Heart right ventricle (tissue), 16 donors: ENCODE results near the gene PPP2R5B. TPM values are rescaled to one million over a fixed set of nuclear protein-coding genes. Genes with fewer than 3 reads are reported as not detected.

Experiments used
- ATAC-seq, 8 donors: fragments of 200-7000 bp; cut with Tn5 transposase; one replicate each; pipeline ENCODE4 v1.9.1; 2020; ENCODE audit warnings: mild to moderate bottlenecking in 8 of 8, moderate library complexity in 8 of 8, moderate number of reproducible peaks in 1 of 8
- DNase-seq, 2 donors: peaks; one replicate each; pipeline ENCODE4 v3.0.0-alpha.2; 2020
- H3K27ac ChIP-seq, 10 donors: fragments of 200-600 bp; sonication (generic) in 2 of 10; one replicate each; pipeline versions ENCODE4 v1.5.0 to v1.8.0; 2020 to 2022; ENCODE audit warnings: mild to moderate bottlenecking in 3 of 10
- H3K27me3 ChIP-seq, 7 donors: fragments of 200-600 bp; one replicate each; pipeline ENCODE4 v1.8.0; 2021 to 2022; ENCODE audit warnings: mild to moderate bottlenecking in 2 of 7
- H3K36me3 ChIP-seq, 9 donors: fragments of 200-600 bp; sonication (generic) in 1 of 9; one replicate each; pipeline versions ENCODE4 v1.5.0 to v1.8.0; 2020 to 2022; ENCODE audit warnings: mild to moderate bottlenecking in 2 of 9
- H3K4me1 ChIP-seq, 9 donors: fragments of 200-600 bp; sonication (generic) in 1 of 9; one replicate each; pipeline versions ENCODE4 v1.5.0 to v1.8.0; 2020 to 2022; ENCODE audit warnings: mild to moderate bottlenecking in 4 of 9
- H3K4me3 ChIP-seq, 10 donors: fragments of 200-600 bp; sonication (generic) in 2 of 10; one replicate each; pipeline versions ENCODE4 v1.5.0 to v1.8.0; 2020 to 2022; ENCODE audit warnings: mild to moderate bottlenecking in 7 of 10, moderate library complexity in 2 of 10
- H3K9me3 ChIP-seq, 11 donors: fragments of 200-600 bp in 10 of 11; sonication (generic) in 2 of 11; one replicate each; pipeline versions ENCODE4 v1.5.0 to v1.8.0; 2013 to 2022; ENCODE audit warnings: mild to moderate bottlenecking in 2 of 11, control low read depth in 1 of 11, moderate library complexity in 1 of 11
- CTCF ChIP-seq, 9 donors: fragments of 200-600 bp; sonication (generic) in 2 of 9; IDR thresholded peaks; one replicate each; pipeline versions ENCODE4 v1.5.0 to v1.8.0; 2021 to 2022; ENCODE audit warnings: antibody characterized with exemption in 9 of 9, mild to moderate bottlenecking in 5 of 9, moderate library complexity in 1 of 9
- whole genome bisulfite sequencing, 2 donors: extraction: QIAGEN DNeasy Blood & Tissue Kit; methylation state at CpG; one replicate each; pipeline ENCODE4 v1.1.7; 2013; ENCODE audit warnings: inconsistent platforms in 1 of 2; 5-methylcytosine and 5-hydroxymethylcytosine counted together
- intact Hi-C, 10 donors: fragments of 100-400 bp; cut with DNase I; formaldehyde crosslinking; loops; one replicate each; pipeline versions ENCODE4 v1.11.1 to v1.14.2; 2022
- polyA plus RNA-seq, 2 donors: library from polyadenylated mRNA; stranded (reverse); fragments of 200-250 nt; gene quantifications; one replicate each; pipeline ENCODE4 v1.2.3, GENCODE V29; 2013
- total RNA-seq, 10 donors: library from RNA; stranded (reverse); fragmentation: NEBNext Ultra II Directional in 3 of 10; extraction: Animal tissue kit (Norgen Biotek cat#: 25700) in 3 of 10; gene quantifications; one replicate each; pipeline versions ENCODE4 v1.2.1 to v1.2.4, GENCODE V29; 2021 to 2023
- donor health status: Arrhythmogenic right ventricular cardiomyopathy.
- donor health status: ischemic (EF 13 %, LVEDD 7.1; RV severe dilation, severe dysfunction).
- donor health status: healthy with polysubstance abuse.
- donor health status: DM: no; HTN: yes; CAD: no.
- donor health status: DM: no; HTN: no; CAD: no.
- donor health status: ischemic (EF 25% LVEDD 6.9; RV normal size, moderate dysfunction).
- donor health status: ischemic (EF 25% LVEDD 5.7; RV mildly dilated, moderate dysfunction).
- donor health status: healthy.
- donor health status: DM: yes; HTN: yes; CAD: no.
- donor health status: Ischemic cardiomyopathy.
- donor health status: ischemic (EF 35%, LVEDD 5.7; RV mildly dilated, moderate dysfunction).
- donor health status: nonischemic (EF 11% LVEDD 7.7; RV severe dilation, severe dysfunction).
- donor health status: DM: yes; HTN: yes; CAD: no.
- donor health status: PGD.
- donor health status: ischemic (EF 29% LVEDD 5.4; RV normal size, mild dysfunction).
- donor health status: nonischemic (EF 23%, LVEDD 6.1; RV moderate dilation, normal function).

Gene PPP2R5B
- total and polyA plus RNA-seq, 12 donors = 13.4 to 30.8 (median 22.3) TPM

DNA sequence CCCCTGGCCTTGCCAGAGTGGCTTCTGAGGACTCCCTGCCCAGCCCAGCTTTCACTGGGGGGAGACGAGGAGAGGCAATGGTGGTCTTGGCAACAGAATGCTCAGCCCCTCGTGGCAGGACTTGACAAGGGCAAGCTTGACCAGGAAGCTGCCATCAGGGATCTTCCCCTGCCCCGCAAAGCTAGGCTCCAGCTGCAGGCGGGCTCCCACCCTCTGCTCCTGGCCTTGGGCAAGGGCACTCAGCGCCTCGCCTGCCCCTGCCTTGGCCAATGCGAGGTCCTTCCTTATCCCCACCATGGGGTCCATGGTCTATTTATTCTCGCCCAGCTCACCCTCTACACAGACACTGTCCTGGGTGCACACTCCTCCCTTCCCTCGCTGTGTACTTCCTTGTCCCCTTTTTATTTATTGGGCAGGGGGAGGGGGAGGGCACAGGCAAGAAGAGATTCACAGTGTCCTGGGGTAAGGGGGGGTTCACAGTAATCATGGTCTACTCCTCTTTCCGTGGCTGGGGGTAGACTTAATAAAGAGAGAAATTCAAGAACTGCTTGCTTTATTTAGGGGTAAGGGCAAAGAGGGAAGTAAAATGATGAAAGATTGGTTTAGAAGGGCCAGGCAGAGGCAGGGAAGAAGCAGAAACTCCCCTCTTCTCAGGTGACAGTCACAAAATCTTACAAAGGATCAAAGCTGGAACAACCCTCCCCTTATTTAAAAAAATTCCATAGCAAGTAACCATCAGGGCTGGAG lies 9.6 kb downstream of the PPP2R5B start:
- no peaks in the 10 kb centered on the region for H3K9me3 ChIP-seq
- H3K36me3 ChIP-seq = peaks cover 0 to 63% (median 38%) of the 10 kb centered on the region in 9 donors
- no peaks in the 10 kb centered on the region for H3K4me1 ChIP-seq
- no peak for TF ChIP-seq CTCF (IDR thresholded peaks at IDR 0.05)
- peak in 1 of 8 donors; percentile 39 for ATAC-seq
- no peak for DNase-seq
- no peak overlapping the region for H3K4me3 ChIP-seq
- intact Hi-C loops = no loop called here
- H3K27me3 ChIP-seq = no peaks in the 10 kb centered on the region
- 89 to 93% methylated on average over 10 of the region's 10 CpGs for WGBS, 2 donors
- H3K27ac ChIP-seq = no peak overlapping the region

GRCh38 chr11:64934682-64935358 lies 10.3 kb downstream of the PPP2R5B start:
- Histone ChIP-seq H3K9me3 (no peaks in the 10 kb centered on the region), H3K4me3 (no peak overlapping the region), H3K27me3 (no peaks in the 10 kb centered on the region), H3K4me1 (no peaks in the 10 kb centered on the region), H3K27ac (no peak overlapping the region), H3K36me3 (peaks cover 0 to 56% (median 38%) of the 10 kb centered on the region in 9 donors)
- 79% methylated on average over 27 of the region's 27 CpGs for WGBS, 2 donors
- no peak for DNase-seq
- intact Hi-C loops = no loop called here
- no peak for TF ChIP-seq CTCF (IDR thresholded peaks at IDR 0.05)
- peak; percentile 7 to 44 (median 22) for ATAC-seq

DNA sequence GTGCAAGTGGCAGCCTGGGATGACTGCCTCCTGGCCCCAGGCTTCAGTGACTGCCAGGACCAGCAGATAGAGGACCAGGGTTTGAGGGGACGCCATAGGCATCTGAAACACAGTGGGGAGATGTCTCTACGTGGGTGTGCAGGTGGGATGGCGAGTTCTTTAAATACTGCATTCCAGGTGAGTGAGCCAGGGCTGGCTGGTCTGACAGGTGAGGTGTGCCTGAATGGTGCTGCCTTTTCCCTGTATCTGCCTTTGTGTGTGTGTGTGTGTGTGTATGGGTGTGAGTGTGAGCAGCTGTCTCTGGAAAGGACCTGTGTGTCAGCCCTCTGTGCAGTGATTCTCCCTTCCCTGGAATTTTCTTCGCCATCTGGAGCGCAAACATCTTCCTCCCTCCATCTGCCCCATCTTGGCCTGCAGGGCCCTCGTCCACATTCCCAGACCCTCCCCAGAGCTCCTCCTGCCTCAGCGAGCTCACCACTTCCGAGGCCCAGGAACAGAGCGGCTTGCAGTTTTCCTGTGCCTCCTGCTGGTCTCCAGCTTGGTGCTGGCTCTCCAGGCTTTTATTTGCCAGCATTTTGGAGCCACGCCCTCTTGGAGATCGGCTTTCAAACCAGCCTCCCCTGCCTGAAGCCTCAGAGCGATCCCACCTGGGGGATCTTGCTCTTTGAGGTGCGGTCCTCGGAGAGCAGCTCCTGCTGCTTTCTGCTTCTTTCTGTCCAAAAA lies 11.0 kb downstream of the PPP2R5B start, which contains the start of gene GPHA2:
GPHA2 (minus strand) TSS at position 535 of the 723 bp plus-strand sequence; CDS start at position 102, 433 bp downstream.
- H3K9me3 ChIP-seq = no peaks in the 10 kb centered on the region
- intact Hi-C loops = no loop called here
- 69% methylated on average over 14 of the region's 14 CpGs for WGBS, 2 donors

More for the DNA sequence above, 11.0 kb downstream of the PPP2R5B start, which contains the start of gene GPHA2:
- peak in 1 of 8 donors; percentile 10 for ATAC-seq
- no peak for DNase-seq
- Histone ChIP-seq H3K36me3 (peaks cover 0 to 49% (median 33%) of the 10 kb centered on the region in 9 donors), H3K4me3 (no peak within 1 kb of the TSS), H3K4me1 (no peaks in the 10 kb centered on the region), H3K27ac (no peak within 1 kb of the TSS), H3K27me3 (no peaks in the 10 kb centered on the region)
- TF ChIP-seq CTCF (IDR thresholded peaks at IDR 0.05) = no peak
